Activated CD8-positive, alpha-beta memory T cell treated with anti-CD3 and anti-CD28 coated beads, Interleukin-2, amount 50 U/mL, for 48 hours (primary cell): Measurements from ENCODE around the gene FILIP1L.

Experiments
- DNase-seq: peaks from one replicate; pipeline ENCODE4 v3.0.0-alpha.2; 2020

Gene FILIP1L

DNA sequence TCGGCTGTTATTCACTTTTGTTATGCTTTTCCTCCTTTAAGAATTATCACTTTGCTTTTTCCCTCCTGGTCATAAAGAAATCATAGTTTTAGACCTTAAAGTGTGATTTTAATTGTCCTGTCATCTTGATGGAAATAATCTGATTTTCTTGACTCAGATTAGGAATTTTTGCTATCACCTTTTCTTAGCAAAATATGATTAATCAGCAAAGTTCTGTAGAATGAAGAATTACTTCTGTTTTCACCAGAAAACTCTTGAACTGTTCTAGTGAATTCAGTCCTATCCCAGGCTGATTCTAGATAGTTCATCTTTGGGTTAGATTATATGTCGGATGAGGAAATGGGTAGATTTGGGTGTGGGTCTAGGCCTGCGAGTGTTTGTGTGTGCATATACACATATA is 284.5 kb downstream of the FILIP1L start:
- DNase-seq: no peak

DNA sequence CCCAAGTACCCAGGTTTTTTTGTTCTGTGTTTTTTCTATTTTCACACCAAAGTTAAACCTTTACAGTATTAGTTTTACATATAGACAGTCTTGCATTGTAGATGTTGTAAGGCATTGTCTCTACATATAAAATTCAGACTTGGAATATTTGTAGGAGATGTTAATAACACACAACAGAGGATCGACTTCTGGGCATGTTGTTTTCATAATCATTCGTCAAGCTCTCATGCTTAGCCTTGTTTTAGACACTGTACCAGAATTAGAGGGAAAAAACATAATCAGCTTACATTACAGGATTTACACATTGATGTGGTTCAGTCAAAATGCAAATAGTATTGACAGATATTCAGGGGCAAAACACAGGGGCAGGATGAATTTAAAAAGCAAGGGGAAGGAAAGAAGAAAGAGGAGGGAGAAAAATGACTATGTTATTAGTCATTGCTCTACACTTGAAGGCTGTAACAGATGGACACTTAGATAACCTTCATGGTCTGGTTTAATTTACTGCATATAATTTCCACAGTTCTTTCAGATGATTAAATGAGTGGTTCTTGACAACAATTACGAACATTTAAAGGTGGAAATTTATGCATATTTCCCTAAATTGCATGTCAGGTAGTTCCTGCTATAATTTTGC is 289.2 kb downstream of the FILIP1L start:
- DNase-seq: no peak

DNA sequence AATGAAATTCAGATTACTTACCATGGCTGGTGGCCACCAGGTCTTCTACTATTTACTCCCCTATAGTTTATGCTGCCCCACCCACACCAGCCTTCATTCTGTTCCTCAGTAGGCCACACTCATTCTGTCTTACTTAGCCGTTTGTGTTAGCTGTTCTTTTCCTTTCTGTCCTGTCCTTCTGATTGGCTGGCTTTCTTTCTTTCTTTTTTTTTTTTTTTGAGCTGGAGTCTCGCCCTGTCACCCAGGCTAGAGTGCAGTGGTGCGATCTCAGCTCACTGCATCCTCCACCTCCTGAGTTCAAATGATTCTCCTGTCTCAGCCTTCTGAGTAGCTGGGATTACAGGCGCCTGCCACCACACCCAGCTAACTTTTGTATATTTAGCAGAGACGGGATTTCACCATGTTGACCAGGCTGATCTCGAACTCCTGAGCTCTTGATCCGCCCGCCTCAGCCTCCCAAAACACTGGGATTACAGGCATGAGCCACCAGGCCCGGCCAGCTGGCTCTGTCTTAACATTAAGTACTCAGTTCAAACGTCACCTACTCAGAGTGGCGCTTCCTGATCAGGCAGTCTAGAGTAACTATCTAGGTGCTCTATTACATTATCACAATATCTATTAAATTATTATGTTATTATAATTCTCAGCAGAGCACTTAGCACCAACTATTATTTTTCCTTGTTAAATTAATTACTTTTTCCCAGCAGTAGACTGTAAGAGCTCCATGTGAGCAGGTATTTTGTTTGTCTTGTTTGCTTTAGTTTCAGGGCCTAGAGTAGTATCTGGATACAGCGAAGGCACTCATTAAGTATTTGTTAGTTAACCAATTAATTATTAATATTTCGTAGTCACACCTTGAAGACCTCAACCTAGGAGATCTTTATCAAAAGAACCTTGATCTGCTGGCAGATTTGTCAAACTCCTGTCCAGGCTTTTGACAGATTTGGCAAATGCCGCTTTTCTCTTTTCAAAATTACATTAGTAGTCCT is 290.3 kb downstream of the FILIP1L start:
- DNase-seq: no peak

DNA sequence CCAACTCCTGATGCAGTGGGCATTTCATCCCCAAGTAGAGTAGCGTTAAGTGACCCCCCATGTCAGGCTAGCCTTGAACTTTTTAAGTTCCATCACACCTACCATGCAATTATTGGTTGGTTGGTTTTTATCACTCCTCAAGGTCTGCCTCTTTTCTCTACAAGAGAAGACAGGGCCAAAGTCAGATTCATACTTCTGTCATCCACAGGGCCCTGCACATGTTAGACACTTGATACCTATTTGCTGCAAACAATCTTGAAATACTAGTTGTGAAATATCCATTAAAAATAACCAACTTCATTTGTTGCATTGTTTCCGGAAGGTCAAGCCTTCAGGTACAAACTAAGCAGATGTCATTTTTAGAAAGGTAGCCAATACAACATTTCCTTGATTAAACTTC is 295.5 kb downstream of the FILIP1L start:
- DNase-seq: no peak

DNA sequence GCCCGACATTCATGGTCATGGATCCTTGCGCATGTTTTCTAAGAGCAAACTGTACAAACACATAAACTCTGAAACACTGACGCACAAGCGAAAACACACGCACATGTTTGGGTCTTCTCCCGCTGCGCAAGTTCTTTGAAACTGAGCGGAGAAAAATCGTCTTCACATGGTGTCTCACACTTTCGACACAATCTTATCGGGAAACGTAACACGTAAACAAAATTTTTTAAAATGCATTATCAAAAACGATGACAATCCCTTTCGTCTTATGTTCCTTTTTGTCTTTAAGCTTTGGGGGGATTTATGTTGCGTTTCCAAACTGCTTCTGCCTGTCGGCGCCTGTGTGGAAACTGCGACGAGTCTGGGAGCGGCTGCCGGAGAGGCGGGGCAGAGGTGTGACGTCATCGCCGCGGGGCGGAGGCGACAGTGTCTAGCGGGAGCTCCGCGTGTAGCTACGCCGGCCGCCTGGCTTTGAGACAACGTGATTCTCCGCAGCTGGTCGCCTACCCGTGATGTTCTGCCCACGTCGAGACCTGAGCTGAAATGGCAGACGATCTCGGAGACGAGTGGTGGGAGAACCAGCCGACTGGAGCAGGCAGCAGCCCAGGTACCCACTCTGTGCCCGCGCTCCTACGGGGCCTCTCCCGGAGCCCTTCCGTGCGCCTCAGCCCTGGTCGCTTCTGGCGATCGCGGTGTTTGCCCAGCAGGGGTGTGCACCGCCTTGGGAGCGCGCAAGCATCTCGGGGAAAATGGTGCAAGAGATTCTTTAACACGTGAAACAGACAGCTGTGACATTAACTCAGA is 296.7 kb downstream of the FILIP1L start, which contains the start of gene CMSS1:
Gene CMSS1, plus strand, starts transcription at position 426 of the 804 bp plus-strand sequence.
- DNase-seq: peak; percentile 98

DNA sequence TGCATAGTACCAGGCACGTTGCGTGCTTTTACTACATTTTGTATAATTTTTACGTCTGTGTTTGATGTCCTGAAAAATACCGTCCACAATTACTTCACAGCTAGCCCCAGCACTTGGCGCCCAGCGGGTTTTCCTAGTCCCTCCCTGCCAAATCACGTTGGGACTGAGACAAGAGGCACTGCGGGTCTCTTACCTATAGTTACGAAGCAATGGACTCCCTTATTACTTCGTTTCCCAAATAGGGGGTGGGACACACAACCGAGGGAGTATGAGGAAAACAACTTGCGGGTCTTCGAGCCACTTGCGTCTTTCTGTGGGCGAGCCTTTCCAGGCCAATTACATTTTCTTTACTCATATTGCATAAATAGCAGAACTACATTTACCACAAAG is 297.3 kb downstream of the FILIP1L start:
- DNase-seq: no peak

DNA sequence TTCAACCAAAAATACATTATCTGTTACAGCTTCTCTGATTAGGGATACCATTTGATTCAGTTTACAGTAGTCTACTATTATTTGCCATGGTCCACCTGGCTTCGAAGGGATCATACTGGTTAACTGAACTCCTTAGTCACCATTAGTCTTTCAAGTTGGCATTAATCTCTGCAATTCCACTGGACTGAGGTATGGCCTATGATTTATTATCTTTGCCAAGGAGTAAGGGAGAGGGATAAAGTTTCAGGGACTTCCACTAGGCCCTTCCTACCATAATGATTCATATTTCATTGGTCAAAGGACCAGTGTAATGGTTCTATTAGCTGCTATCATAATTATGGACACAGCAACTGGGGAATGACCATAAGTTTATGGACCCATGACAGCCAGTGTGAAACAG is 303.9 kb downstream of the FILIP1L start:
- DNase-seq: no peak

DNA sequence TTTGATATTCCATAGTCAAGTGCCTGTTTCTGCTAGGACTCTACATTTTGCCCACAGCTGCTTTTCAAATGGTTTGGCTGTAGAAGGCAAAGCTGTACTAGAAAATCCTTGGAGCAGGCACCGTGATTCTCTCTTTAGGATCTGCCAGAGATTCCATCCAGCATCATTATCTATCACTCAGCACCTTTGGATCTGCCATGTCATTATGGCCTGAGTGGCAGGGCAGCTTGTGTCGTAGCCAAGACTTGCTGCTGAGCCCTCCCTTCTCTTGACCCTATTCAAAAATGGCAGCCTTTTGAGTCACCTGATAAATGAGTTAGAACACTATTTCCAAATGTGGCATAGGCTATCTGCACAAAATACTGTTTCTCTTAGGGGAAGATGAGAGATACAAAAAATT is 304.7 kb downstream of the FILIP1L start:
- no peak for DNase-seq

DNA sequence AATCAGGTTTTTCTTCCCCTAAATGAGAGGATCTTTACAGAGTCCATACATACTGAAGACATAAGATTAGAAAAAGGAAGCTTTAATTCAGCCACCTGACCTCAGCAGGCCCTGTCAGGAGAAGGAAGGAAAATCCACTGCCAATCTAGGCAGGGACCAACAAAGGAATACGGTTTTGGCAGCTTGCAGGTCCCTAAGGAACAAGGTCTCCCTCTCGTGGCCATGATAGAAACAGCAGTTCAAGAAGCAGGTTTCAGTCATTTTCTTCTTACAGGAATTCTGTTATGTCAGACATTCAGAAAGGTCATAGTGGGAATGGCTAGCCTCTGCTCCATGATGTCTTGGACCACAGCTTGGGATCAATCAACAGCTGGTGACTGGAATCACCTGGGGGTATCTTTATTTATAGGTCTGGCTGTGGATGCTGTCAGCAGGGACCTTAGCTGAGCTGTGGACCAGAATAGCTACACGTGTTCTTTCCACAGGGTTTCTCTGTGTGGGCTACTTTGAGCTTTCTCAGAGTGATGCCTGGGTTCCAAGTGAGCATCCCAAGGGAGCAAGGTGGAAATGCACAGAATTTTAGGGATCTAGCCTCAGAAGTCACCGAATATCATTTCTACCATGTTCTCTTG is 306.0 kb downstream of the FILIP1L start:
- DNase-seq: no peak

DNA sequence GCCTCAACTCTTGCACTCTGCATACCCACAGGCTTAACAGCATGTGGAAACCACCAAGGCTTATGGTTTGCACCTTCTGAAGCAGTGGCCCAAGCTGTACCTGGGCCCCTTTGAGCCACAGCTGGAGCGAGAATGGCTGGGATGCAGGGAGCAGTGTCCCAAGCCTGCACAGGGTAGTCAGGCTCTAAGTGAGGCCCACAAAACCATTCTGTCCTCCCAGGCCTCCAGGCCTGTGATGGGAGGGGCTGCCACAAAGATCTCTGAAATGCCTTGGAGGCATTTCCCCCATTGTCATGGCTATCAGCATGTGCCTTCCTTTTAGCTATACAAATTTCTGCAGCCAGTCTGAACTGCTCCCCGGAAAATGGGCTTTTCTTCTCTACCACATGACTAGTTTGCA is 309.1 kb downstream of the FILIP1L start:
- no peak for DNase-seq

DNA sequence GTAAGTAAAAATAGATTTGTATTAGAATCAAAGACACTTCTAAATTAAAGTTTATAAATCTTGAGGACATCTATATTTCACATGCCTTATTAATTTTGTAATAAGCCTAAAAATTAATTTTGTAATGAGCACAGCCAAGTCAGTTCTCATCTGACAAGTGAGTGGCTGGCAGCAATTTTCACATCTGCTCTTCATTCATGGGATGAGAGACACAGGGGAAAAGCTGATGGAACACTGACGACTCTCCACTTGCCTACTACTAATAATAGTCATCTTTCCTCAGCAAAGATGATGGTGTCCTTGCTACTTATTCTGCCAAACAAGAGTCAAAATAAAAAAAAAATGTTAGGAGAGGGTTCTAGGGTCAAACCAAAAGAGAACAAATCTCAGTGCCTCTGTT is 311.0 kb downstream of the FILIP1L start:
- no peak for DNase-seq

DNA sequence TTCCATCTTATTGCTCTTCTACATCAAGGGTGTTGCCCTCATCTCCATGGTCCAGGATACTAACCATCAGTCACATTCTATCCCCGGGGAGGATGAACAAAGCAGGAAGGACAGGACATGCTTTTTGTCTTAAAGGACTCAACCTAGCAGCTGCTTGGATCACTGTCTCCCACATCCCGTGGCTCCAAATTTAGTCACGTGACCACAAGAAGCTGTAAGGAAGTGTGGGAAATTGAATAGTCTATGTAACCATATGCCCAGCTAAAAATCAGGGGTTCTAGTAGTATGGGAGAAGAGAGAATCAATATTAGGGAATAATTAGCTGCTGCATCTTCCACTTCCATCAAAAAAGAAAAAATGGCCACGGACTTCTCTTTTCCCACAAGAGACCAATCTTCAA is 314.9 kb downstream of the FILIP1L start:
- no peak for DNase-seq

DNA sequence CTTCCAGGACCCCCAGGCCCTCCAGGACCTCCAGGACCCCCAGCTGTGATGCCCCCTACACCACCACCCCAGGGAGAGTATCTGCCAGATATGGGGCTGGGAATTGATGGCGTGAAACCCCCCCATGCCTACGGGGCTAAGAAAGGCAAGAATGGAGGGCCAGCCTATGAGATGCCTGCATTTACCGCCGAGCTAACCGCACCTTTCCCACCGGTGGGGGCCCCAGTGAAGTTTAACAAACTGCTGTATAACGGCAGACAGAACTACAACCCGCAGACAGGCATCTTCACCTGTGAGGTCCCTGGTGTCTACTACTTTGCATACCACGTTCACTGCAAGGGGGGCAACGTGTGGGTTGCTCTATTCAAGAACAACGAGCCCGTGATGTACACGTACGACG is 318.7 kb downstream of the FILIP1L start:
- no peak for DNase-seq

DNA sequence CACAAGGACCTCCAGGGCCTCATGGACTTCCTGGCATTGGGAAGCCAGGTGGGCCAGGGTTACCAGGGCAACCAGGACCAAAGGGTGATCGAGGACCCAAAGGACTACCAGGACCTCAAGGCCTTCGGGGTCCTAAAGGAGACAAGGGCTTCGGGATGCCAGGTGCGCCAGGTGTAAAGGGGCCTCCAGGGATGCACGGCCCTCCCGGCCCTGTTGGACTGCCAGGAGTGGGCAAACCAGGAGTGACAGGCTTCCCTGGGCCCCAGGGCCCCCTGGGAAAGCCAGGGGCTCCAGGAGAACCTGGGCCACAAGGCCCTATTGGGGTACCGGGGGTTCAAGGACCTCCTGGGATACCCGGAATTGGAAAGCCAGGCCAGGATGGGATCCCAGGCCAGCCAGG is 319.8 kb downstream of the FILIP1L start:
- DNase-seq: no peak

DNA sequence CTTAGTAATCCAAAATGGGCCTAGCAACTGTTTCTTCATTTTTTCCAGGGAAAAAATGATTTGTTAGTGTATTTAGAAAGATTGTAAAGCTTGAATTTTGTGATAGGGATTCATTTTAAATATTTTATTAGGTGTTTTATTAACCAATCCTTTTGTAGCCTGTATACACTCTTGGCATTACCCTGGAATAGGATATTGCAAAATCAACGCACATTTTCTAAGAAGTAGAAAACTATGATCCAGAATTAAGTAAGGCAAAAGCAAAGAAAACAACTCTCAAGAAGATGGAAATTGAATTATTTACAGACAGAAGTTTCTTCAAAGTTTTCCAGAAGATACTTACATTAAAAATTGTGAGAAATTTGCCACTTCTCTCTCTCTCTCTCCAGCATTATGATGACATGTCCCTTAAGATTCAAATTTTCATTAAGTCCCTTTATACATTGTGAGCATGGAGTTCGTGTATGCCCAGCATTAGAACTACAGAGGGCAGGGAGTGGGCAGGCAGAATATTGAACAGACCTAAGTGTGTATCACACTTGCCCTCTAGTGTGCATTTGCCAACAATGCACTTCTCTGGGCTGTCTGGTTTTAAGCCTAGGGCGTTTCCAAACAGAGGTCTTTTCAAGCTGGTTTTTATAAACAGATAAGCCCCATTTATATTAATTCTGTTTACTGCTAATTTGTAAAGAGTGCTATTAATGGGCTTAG is 325.1 kb downstream of the FILIP1L start:
- DNase-seq: no peak
